CD14-positive monocyte (primary cell): Measurements from ENCODE around the gene SOX9. TPM values are rescaled to one million over a fixed set of nuclear protein-coding genes. Genes with fewer than 3 reads are reported as not detected.

Source experiments
- DNase-seq, 3 donors: peaks; one replicate each; pipeline ENCODE4 v3.0.0-alpha.2; 2011 to 2022
- H2AFZ ChIP-seq: 2 replicates; pipeline ENCODE4 v1.6.0; 2012; ENCODE audit warnings: mild to moderate bottlenecking, low read depth, low read length, inconsistent platforms; ENCODE audit not compliant: insufficient read depth, poor library complexity, severe bottlenecking
- H3K27ac ChIP-seq, 2 donors: 1 replicate in 1 of 2; 2 replicates in 1 of 2; pipeline ENCODE4 v1.5.1; 2012 to 2013; ENCODE audit warnings: low read length in 2 of 2, control low read depth in 1 of 2, inconsistent platforms in 1 of 2, low read depth in 1 of 2, mild to moderate bottlenecking in 1 of 2
- H3K27me3 ChIP-seq, 2 donors: one replicate each; pipeline versions ENCODE4 v1.6.0 to v1.6.1; 2011 to 2013; ENCODE audit warnings: low read length in 2 of 2; ENCODE audit not compliant: control insufficient read depth in 2 of 2, insufficient read depth in 2 of 2
- H3K36me3 ChIP-seq, 2 donors: replicated peaks in 1 of 2; 1 replicate in 1 of 2; 2 replicates in 1 of 2; pipeline versions ENCODE4 v1.5.1 to v1.6.1; 2012 to 2013; ENCODE audit warnings: low read length in 2 of 2, control low read depth in 1 of 2, inconsistent platforms in 1 of 2, mild to moderate bottlenecking in 1 of 2; ENCODE audit not compliant: insufficient read depth in 2 of 2, control insufficient read depth in 1 of 2
- H3K4me1 ChIP-seq, 2 donors: 1 replicate in 1 of 2; 2 replicates in 1 of 2; pipeline versions ENCODE4 v1.5.1 to v1.6.1; 2012 to 2013; ENCODE audit warnings: low read length in 2 of 2, control low read depth in 1 of 2, inconsistent platforms in 1 of 2, mild to moderate bottlenecking in 1 of 2, moderate library complexity in 1 of 2; ENCODE audit not compliant: insufficient read depth in 2 of 2, control insufficient read depth in 1 of 2
- H3K4me2 ChIP-seq: replicated peaks from 2 replicates; pipeline ENCODE3; 2012; ENCODE audit warnings: low read length, moderate library complexity, mild to moderate bottlenecking; ENCODE audit not compliant: poor library complexity, severe bottlenecking; ENCODE audit errors: extremely low read depth
- H3K4me3 ChIP-seq, 3 experiments: fragments of 200-600 bp in 1 of 3; sonication (generic) in 1 of 3; replicated peaks in 1 of 3; 1 replicate in 2 of 3; 2 replicates in 1 of 3; pipeline ENCODE4 v1.5.1; 2011 to 2013; ENCODE audit warnings: low read length in 3 of 3, mild to moderate bottlenecking in 3 of 3, control low read depth in 2 of 3, low read depth in 2 of 3, inconsistent platforms in 1 of 3, moderate library complexity in 1 of 3
- H3K79me2 ChIP-seq: 2 replicates; pipeline ENCODE4 v1.6.0; 2012; ENCODE audit warnings: mild to moderate bottlenecking, control low read depth, inconsistent platforms, low read length, moderate library complexity; ENCODE audit not compliant: insufficient read depth
- H3K9ac ChIP-seq: 2 replicates; pipeline ENCODE4 v1.6.0; 2017; ENCODE audit warnings: low read length, mild to moderate bottlenecking; ENCODE audit not compliant: insufficient read depth, poor library complexity, severe bottlenecking
- H3K9me3 ChIP-seq, 2 donors: replicated peaks in 1 of 2; 1 replicate in 1 of 2; 2 replicates in 1 of 2; pipeline versions ENCODE4 v1.5.1 to v1.6.1; 2012 to 2013; ENCODE audit warnings: low read length in 2 of 2, control low read depth in 1 of 2; ENCODE audit not compliant: control insufficient read depth in 1 of 2, insufficient read depth in 1 of 2
- H4K20me1 ChIP-seq: 2 replicates; pipeline ENCODE4 v1.6.0; 2012; ENCODE audit warnings: mild to moderate bottlenecking, low read length, control low read depth, moderate library complexity; ENCODE audit not compliant: insufficient read depth
- H3K27ac Mint-ChIP-seq, 7 donors: one replicate each; pipeline ENCODE4 v1.8.0; 2020; ENCODE audit warnings: mild to moderate bottlenecking in 7 of 7, mixed read lengths in 7 of 7, moderate library complexity in 6 of 7, inconsistent platforms in 2 of 7
- H3K27me3 Mint-ChIP-seq, 3 donors: one replicate each; pipeline ENCODE4 v1.8.0; 2021 to 2022; ENCODE audit warnings: low read depth in 3 of 3, mild to moderate bottlenecking in 3 of 3, mixed read lengths in 3 of 3, moderate library complexity in 3 of 3, inconsistent platforms in 1 of 3
- H3K36me3 Mint-ChIP-seq, 2 donors: one replicate each; pipeline ENCODE4 v1.8.0; 2020; ENCODE audit warnings: mixed read lengths in 2 of 2, inconsistent platforms in 1 of 2, mild to moderate bottlenecking in 1 of 2
- H3K4me1 Mint-ChIP-seq: one replicate; pipeline ENCODE4 v1.8.0; 2020; ENCODE audit warnings: mild to moderate bottlenecking, mixed read lengths
- H3K4me3 Mint-ChIP-seq, 2 donors: one replicate each; pipeline ENCODE4 v1.8.0; 2020; ENCODE audit warnings: mild to moderate bottlenecking in 2 of 2, mixed read lengths in 2 of 2, moderate library complexity in 1 of 2
- H3K9me3 Mint-ChIP-seq, 7 donors: one replicate each; pipeline ENCODE4 v1.8.0; 2020 to 2022; ENCODE audit warnings: mixed read lengths in 7 of 7, mild to moderate bottlenecking in 6 of 7, moderate library complexity in 6 of 7, inconsistent platforms in 2 of 7
- CTCF ChIP-seq: fragments of 200-600 bp; IDR thresholded peaks from one replicate; pipeline ENCODE4 v1.8.0; 2022; ENCODE audit warnings: antibody characterized with exemption, mild to moderate bottlenecking
- WGBS: methylation state at CpG from one replicate; pipeline ENCODE4 v1.1.5; 2013; ENCODE audit warnings: missing lambda C conversion rate; ENCODE audit not compliant: insufficient coverage; 5-methylcytosine and 5-hydroxymethylcytosine counted together
- intact Hi-C, 2 donors: fragments of 100-400 bp; cut with micrococcal nuclease; formaldehyde crosslinking; loops; one replicate each; pipeline versions ENCODE4 v1.15.0 to v1.15.1; 2023
- polyA plus RNA-seq, 3 donors: library from polyadenylated mRNA; depleted of rRNA in 1 of 3; unstranded in 2 of 3; stranded (reverse) in 1 of 3; fragments of 300-500 nt in 2 of 3; fragments of >200 nt in 1 of 3; fragmentation: Illumina TruSeq in 2 of 3; gene quantifications; 1 replicate in 2 of 3; 2 replicates in 1 of 3; pipeline ENCODE4 v1.2.3, GENCODE V29; 2012 to 2021

SOX9 gene
- polyA plus RNA-seq, 3 donors = not detected

- Mint-ChIP-seq H3K4me1 (no peaks in the 10 kb centered on the region), H3K4me3 (no peak overlapping the region), H3K27me3 (peaks cover 2 to 6% (median 2%) of the 10 kb centered on the region in 3 donors), H3K36me3 (no peaks in the 10 kb centered on the region), H3K9me3 (peaks cover 0 to 8% (median 4%) of the 10 kb centered on the region in 7 donors), H3K27ac (no peak overlapping the region)
- Histone ChIP-seq H3K9ac (no peak overlapping the region), H3K9me3 (peaks cover 0 to 2% of the 10 kb centered on the region in 2 donors), H3K79me2 (no peaks in the 10 kb centered on the region), H3K27me3 (no peaks in the 10 kb centered on the region), H3K4me1 (no peaks in the 10 kb centered on the region), H3K27ac (no peak overlapping the region), H2AFZ (no peak overlapping the region), H4K20me1 (no peaks in the 10 kb centered on the region), H3K4me3 (no peak overlapping the region), H3K36me3 (no peaks in the 10 kb centered on the region), H3K4me2 (no peak overlapping the region)
- 52% methylated on average over 5 of the region's 9 CpGs for WGBS
- intact Hi-C loops = no loop called here
- TF ChIP-seq CTCF = no peak
- DNase-seq = no peak
Measured at GRCh38 chr17:72173499-72174116, 52.8 kb downstream of the SOX9 start.

- H3K27me3 Mint-ChIP-seq = peaks cover 2 to 6% (median 2%) of the 10 kb centered on the region in 3 donors
- no peak overlapping the region for H3K4me2 ChIP-seq
- H4K20me1 ChIP-seq = no peaks in the 10 kb centered on the region
- H3K27me3 ChIP-seq = no peaks in the 10 kb centered on the region
- no peak overlapping the region for H3K4me3 Mint-ChIP-seq
- no peak for TF ChIP-seq CTCF
- H3K9me3 Mint-ChIP-seq = peaks cover 0 to 8% (median 4%) of the 10 kb centered on the region in 7 donors
- H3K9ac ChIP-seq = no peak overlapping the region
- WGBS = no CpG with 5 or more reads among the region's 4 CpGs
- no peak overlapping the region for H3K27ac ChIP-seq
- peaks cover 0 to 2% of the 10 kb centered on the region in 2 donors for H3K9me3 ChIP-seq
- intact Hi-C loops = no loop called here
- H3K4me1 Mint-ChIP-seq = no peaks in the 10 kb centered on the region
- H3K79me2 ChIP-seq = no peaks in the 10 kb centered on the region
- no peak overlapping the region for H2AFZ ChIP-seq
- H3K4me1 ChIP-seq = no peaks in the 10 kb centered on the region
- H3K36me3 Mint-ChIP-seq = no peaks in the 10 kb centered on the region
- H3K36me3 ChIP-seq = no peaks in the 10 kb centered on the region
- H3K4me3 ChIP-seq = no peak overlapping the region
- no peak overlapping the region for H3K27ac Mint-ChIP-seq
- DNase-seq = no peak
Measured at GRCh38 chr17:72175263-72175662, 54.4 kb downstream of the SOX9 start.
